ENCODE data around the gene CD83. TPM values are rescaled to one million over a fixed set of nuclear protein-coding genes. Genes with fewer than 3 reads are reported as not detected.
"Not testable (repeated sequence)": the region's sequence is repeated elsewhere in the genome, so short reads cannot be mapped to it uniquely, and the experiment has no call there.

Gene CD83
- total RNA-seq, 6 experiments from 2014 or later, result 0.79 to 1.9 (median 1.1) TPM

DNA sequence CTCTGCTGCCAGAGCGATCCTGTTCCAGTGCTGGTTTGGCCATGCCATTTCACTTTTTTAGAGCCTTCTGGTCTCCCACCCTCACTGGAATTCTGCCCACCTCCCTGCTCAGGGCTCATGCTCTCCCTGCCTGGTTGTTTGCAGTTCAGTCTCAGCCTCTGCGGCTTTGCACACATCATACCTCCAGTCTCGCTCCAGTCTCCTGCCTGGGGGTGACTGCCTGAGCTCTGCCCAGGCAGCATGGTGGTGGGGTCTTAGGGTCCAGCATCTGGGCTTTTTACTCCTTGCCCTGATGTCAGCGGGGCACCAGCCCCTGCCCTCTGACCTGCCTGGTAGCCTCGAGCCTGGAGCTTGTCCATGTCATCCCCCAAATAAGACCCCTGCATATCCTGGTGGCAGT, 30.9 kb downstream of the CD83 start:
- Mint-ChIP-seq H3K4me3 (no peak overlapping the region), H3K4me1 (ENCODE audit: low read depth) (no peaks in the 10 kb centered on the region), H3K27me3 (ENCODE audit: insufficient read depth) (peaks cover 39% of the 10 kb centered on the region), H3K9me3 (no peaks in the 10 kb centered on the region), H3K27ac (no peak overlapping the region), H3K36me3 (ENCODE audit: low read depth) (no peaks in the 10 kb centered on the region)
- DNase-seq, result no peak
- TF ChIP-seq, protein P1, sequence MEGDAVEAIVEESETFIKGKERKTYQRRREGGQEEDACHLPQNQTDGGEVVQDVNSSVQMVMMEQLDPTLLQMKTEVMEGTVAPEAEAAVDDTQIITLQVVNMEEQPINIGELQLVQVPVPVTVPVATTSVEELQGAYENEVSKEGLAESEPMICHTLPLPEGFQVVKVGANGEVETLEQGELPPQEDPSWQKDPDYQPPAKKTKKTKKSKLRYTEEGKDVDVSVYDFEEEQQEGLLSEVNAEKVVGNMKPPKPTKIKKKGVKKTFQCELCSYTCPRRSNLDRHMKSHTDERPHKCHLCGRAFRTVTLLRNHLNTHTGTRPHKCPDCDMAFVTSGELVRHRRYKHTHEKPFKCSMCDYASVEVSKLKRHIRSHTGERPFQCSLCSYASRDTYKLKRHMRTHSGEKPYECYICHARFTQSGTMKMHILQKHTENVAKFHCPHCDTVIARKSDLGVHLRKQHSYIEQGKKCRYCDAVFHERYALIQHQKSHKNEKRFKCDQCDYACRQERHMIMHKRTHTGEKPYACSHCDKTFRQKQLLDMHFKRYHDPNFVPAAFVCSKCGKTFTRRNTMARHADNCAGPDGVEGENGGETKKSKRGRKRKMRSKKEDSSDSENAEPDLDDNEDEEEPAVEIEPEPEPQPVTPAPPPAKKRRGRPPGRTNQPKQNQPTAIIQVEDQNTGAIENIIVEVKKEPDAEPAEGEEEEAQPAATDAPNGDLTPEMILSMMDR (IDR thresholded peaks at IDR 0.05), result no peak

DNA sequence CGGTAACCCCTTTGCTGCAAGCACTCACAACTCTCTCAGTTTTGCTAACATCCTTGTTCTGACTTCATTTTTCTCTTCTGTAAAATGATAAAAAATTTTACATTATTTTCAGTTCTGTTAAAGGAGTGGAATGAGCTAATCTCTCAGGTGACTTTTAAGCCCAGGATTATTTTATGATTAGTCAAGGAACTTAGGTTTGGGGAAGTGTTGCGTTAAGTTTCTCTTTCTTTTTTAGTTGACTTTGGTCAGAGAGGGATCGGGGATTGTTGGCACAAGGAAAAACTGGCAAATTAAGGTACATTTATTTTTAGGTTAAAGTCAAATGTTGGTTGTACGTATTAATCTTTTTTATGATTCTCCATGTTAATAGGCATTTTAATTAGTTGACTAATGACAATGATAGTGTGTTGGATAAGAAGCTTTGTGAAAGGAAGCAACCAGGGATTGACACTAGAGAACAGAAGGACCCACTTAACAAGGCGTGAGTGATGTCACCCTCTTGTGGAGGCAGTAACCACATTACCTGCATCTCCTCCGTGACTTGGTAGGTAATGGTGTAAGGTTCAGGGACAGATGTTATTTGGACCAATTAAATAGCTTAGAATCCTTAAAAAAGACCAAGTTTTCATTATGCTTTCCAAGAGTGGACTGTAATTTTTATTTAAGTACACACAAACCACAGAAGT, 31.6 kb downstream of the CD83 start:
- TF ChIP-seq, protein P1 (IDR thresholded peaks at IDR 0.05), result no peak
- H3K27me3 Mint-ChIP-seq (ENCODE audit: insufficient read depth), result peaks cover 41% of the 10 kb centered on the region

DNA sequence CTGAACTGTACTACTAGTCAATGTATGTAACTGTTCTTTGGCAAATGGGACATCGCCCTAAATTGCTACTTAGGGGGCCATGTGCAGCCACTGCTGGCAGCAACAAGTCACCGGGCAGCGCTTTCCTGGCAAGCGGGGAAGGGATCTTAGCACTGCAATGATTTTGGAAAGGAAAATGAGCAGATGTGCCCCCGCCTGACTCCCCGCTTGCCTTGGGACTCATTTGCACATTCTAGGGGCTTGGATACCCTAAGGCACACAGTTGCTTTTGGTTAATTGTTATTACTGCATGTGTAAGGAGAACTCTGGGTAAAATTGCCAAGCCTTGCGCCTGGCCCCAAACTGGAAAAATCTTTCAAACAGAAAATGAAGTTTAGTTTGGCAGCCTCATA, 32.2 kb downstream of the CD83 start:
- Mint-ChIP-seq H3K9me3 (no peaks in the 10 kb centered on the region), H3K4me3 (no peak overlapping the region), H3K36me3 (ENCODE audit: low read depth) (no peaks in the 10 kb centered on the region), H3K4me1 (ENCODE audit: low read depth) (no peaks in the 10 kb centered on the region), H3K27me3 (ENCODE audit: insufficient read depth) (peaks cover 41% of the 10 kb centered on the region), H3K27ac (no peak overlapping the region)
- DNase-seq, result no peak
- TF ChIP-seq, protein P1 (IDR thresholded peaks at IDR 0.05), result no peak

More for the DNA sequence above, 31.6 kb downstream of the CD83 start:
- Mint-ChIP-seq H3K4me3 (no peak overlapping the region), H3K36me3 (ENCODE audit: low read depth) (no peaks in the 10 kb centered on the region), H3K9me3 (no peaks in the 10 kb centered on the region), H3K4me1 (ENCODE audit: low read depth) (no peaks in the 10 kb centered on the region), H3K27ac (no peak overlapping the region)
- DNase-seq, result no peak

DNA sequence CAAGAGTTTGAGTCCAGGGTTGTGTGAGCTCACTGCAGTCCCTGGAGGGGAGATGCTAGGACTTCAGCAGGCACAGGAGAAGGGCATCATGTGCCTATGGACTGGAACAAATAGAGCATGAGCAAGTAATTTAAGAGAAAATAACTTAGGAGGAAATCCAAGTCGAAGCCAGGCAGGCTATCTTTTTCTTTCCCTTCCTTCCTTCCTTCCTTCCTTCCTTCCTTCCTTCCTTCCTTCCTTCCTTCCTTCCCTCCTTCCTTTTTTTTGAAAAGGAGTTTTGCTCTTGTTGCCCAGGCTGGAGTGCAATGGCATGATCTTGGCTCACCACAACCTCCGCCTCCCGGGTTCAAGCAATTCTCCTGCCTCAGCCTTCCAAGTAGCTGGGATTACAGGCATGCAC, 33.7 kb downstream of the CD83 start:
- H3K27ac Mint-ChIP-seq; DNase-seq; H3K4me1 Mint-ChIP-seq (ENCODE audit: low read depth); H3K36me3 Mint-ChIP-seq (ENCODE audit: low read depth); H3K9me3 Mint-ChIP-seq; H3K4me3 Mint-ChIP-seq: not testable (repeated sequence)
- peaks cover 36% of the 10 kb centered on the region for H3K27me3 Mint-ChIP-seq (ENCODE audit: insufficient read depth)

DNA sequence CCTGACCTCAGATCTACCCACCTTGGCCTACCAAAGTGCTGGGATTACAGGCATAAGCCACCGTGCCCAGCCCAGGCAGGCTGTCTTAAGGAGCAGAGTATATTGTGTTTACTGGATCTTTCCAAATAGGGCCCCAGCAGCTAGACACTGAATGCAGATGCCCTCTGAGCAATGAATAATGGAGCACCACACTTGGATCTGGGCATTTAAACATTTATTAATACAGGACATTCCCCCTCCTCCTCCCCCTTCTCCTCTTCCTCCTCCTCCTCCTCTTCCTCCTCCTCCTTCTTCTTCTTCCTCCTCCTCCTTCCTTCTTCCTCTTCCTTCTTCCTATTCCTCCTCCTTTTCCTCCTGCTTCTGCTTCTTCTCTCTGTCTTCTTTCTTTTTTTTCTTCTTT, 34.2 kb downstream of the CD83 start:
- TF ChIP-seq, protein P1 (IDR thresholded peaks at IDR 0.05), result no peak
- no peaks in the 10 kb centered on the region for H3K9me3 Mint-ChIP-seq
- H3K27me3 Mint-ChIP-seq (ENCODE audit: insufficient read depth), result peaks cover 36% of the 10 kb centered on the region
- no peak overlapping the region for H3K4me3 Mint-ChIP-seq
- no peaks in the 10 kb centered on the region for H3K4me1 Mint-ChIP-seq (ENCODE audit: low read depth)
- H3K27ac Mint-ChIP-seq, result no peak overlapping the region
- no peak for DNase-seq
- no peaks in the 10 kb centered on the region for H3K36me3 Mint-ChIP-seq (ENCODE audit: low read depth)

DNA sequence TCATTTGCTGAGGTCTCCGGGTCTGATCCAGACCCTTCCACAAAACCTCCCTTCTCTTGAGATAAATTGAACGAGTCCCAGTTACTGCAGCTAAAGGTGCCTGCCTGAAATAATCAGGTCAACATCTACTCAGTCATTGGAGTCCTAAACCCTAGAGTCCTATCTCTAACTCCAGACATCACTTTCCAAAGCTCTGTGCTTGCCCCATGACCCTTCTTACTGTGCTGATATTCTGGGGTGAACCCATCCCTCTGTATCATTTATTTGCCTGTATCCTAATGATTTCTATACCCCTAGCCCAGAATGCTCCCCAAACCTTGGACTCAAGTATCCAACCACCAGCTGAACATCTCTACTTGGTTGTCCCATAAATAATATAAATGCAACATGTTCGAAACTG, 35.7 kb downstream of the CD83 start:
- no peak overlapping the region for H3K27ac Mint-ChIP-seq
- no peak for DNase-seq
- H3K27me3 Mint-ChIP-seq (ENCODE audit: insufficient read depth), result peaks cover 29% of the 10 kb centered on the region

More for the DNA sequence above, 35.7 kb downstream of the CD83 start:
- Mint-ChIP-seq H3K36me3 (ENCODE audit: low read depth) (peaks cover under 1% of the 10 kb centered on the region; the same call in 1 of the 2 replicates), H3K4me3 (no peak overlapping the region), H3K4me1 (ENCODE audit: low read depth) (no peaks in the 10 kb centered on the region), H3K9me3 (no peaks in the 10 kb centered on the region)
- TF ChIP-seq, protein P1 (IDR thresholded peaks at IDR 0.05), result no peak
